A549 (cell line): Measurements from ENCODE around the gene SLC25A48.

ENCODE experiments used
- CEBPB ChIP-seq, 2 experiments: fragments of >200 bp in 1 of 2; sonication (Bioruptor Twin) in 1 of 2; formaldehyde crosslinking in 1 of 2; IDR thresholded peaks; 2 replicates each; pipeline ENCODE4 v1.6.1; 2012 to 2016
- CHD4 ChIP-seq: fragments of 200-600 bp; sonication (generic); IDR thresholded peaks from 2 replicates; pipeline ENCODE4 v1.6.1; 2016; ENCODE audit warnings: antibody characterized with exemption, mild to moderate bottlenecking, borderline replicate concordance
- EP300 ChIP-seq, 2 experiments: fragments of >200 bp; sonication (Bioruptor Twin); formaldehyde crosslinking; IDR thresholded peaks; 2 replicates in 1 of 2; 3 replicates in 1 of 2; pipeline ENCODE4 v1.6.1; 2016 to 2017
- GATA3 ChIP-seq: IDR thresholded peaks from 2 replicates; pipeline ENCODE4 v1.6.1; 2012; ENCODE audit warnings: borderline replicate concordance
- JUN ChIP-seq, 2 experiments: fragments of >200 bp; sonication (Bioruptor Twin); formaldehyde crosslinking; IDR thresholded peaks; 2 replicates in 1 of 2; 3 replicates in 1 of 2; pipeline ENCODE4 v1.6.1; 2016 to 2017
- JUNB ChIP-seq: fragments of >200 bp; sonication (Bioruptor Twin); formaldehyde crosslinking; IDR thresholded peaks from 2 replicates; pipeline ENCODE4 v1.6.1; 2016
- MAFK ChIP-seq: fragments of 450-650 bp; IDR thresholded peaks from 2 replicates; pipeline ENCODE4 v1.6.1; 2014; ENCODE audit not compliant: partially characterized antibody
- MYC ChIP-seq: IDR thresholded peaks from 2 replicates; pipeline ENCODE4 v1.6.1; 2012; ENCODE audit warnings: mild to moderate bottlenecking, inconsistent platforms, low read length, improper control_type of control experiment, borderline replicate concordance
- POLR2A ChIP-seq: IDR thresholded peaks from 2 replicates; pipeline ENCODE4 v1.6.1; 2012; ENCODE audit warnings: mild to moderate bottlenecking, low read length
- RAD21 ChIP-seq, 2 experiments: fragments of >200 bp in 1 of 2; sonication (Bioruptor Twin) in 1 of 2; formaldehyde crosslinking in 1 of 2; IDR thresholded peaks in 1 of 2; conservative IDR thresholded peaks in 1 of 2; 2 replicates in 1 of 2; 3 replicates in 1 of 2; pipeline ENCODE4 v1.6.1; 2012 to 2018; ENCODE audit warnings: inconsistent platforms in 1 of 2
- SREBF2 ChIP-seq: fragments of 450-650 bp; IDR thresholded peaks from 2 replicates; pipeline ENCODE4 v1.6.1; 2014; ENCODE audit warnings: mild to moderate bottlenecking, moderate library complexity
- USF2 ChIP-seq: fragments of 450-650 bp; IDR thresholded peaks from 2 replicates; pipeline ENCODE4 v1.6.1; 2014; ENCODE audit warnings: antibody characterized with exemption
- ZSCAN20 ChIP-seq: fragments of 250-450 bp; sonication (Bioruptor Pico); IDR thresholded peaks from 2 replicates; pipeline ENCODE4 v1.8.0; 2022; ENCODE audit warnings: mild to moderate bottlenecking, moderate library complexity
- TF ChIP-seq, protein P1 (sequence below): fragments of >200 bp; sonication (Bioruptor Twin); formaldehyde crosslinking; IDR thresholded peaks from 3 replicates; pipeline ENCODE4 v1.5.1; 2016

DNA sequence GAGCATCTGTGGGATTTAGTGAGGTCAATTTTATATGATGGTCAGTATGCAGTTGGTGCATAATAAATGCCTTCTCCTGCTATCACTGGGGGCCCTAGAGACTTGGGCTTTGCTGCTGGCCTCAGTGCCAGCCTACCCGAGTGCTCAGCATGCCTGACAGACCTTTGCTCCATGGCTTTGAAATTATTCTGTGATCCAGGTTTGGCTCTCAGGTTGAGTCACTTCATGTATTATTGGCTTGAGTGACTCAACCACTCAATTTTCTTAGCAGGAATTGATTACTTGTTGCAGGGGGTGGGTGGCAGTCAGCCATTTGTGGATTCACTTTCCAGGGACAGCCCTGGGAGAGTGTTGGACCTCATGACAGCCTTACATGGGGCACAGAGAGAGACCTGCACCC is 13.5 kb downstream of the SLC25A48 start:
- no peak for TF ChIP-seq CHD4
- TF ChIP-seq, protein P1, sequence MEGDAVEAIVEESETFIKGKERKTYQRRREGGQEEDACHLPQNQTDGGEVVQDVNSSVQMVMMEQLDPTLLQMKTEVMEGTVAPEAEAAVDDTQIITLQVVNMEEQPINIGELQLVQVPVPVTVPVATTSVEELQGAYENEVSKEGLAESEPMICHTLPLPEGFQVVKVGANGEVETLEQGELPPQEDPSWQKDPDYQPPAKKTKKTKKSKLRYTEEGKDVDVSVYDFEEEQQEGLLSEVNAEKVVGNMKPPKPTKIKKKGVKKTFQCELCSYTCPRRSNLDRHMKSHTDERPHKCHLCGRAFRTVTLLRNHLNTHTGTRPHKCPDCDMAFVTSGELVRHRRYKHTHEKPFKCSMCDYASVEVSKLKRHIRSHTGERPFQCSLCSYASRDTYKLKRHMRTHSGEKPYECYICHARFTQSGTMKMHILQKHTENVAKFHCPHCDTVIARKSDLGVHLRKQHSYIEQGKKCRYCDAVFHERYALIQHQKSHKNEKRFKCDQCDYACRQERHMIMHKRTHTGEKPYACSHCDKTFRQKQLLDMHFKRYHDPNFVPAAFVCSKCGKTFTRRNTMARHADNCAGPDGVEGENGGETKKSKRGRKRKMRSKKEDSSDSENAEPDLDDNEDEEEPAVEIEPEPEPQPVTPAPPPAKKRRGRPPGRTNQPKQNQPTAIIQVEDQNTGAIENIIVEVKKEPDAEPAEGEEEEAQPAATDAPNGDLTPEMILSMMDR = no peak
- no peak for TF ChIP-seq JUN (IDR thresholded peaks at IDR 0.05)
- no peak for TF ChIP-seq CEBPB (IDR thresholded peaks at IDR 0.05)
- no peak for TF ChIP-seq RAD21 (conservative IDR thresholded peaks at IDR 0.05 in 1 of 2, IDR thresholded peaks at IDR 0.05 in 1 of 2)
- TF ChIP-seq EP300 (IDR thresholded peaks at IDR 0.05) = no peak
- TF ChIP-seq MYC = no peak
- TF ChIP-seq SREBF2 = no peak
- no peak for TF ChIP-seq ZSCAN20 (CRISPR knock-in tag)
- no peak for TF ChIP-seq GATA3
- no peak for TF ChIP-seq POLR2A
- TF ChIP-seq USF2 = no peak
- TF ChIP-seq JUNB = no peak
- no peak for TF ChIP-seq MAFK
